Tibial artery (tissue), 4 donors: ENCODE data around the gene FIZ1.

Experiments used
- DNase-seq, 2 donors: peaks; one replicate each; pipeline ENCODE4 v3.0.0-alpha.2; 2019
- H3K27ac ChIP-seq, 2 donors: fragments of 200-600 bp; sonication (generic) in 1 of 2; 1 replicate in 1 of 2; 2 replicates in 1 of 2; pipeline ENCODE4 v1.5.1; 2018 to 2019; ENCODE audit warnings: mild to moderate bottlenecking in 1 of 2
- H3K27me3 ChIP-seq, 2 donors: fragments of 200-600 bp; sonication (generic) in 1 of 2; one replicate each; pipeline versions ENCODE4 v1.5.1 to v1.6.0; 2016 to 2019
- H3K36me3 ChIP-seq, 3 donors: fragments of 200-600 bp; sonication (generic) in 2 of 3; one replicate each; pipeline ENCODE4 v1.5.1; 2016 to 2019; ENCODE audit warnings: mild to moderate bottlenecking in 2 of 3
- H3K4me1 ChIP-seq, 4 donors: fragments of 200-600 bp; sonication (generic) in 2 of 4; 1 replicate in 3 of 4; 2 replicates in 1 of 4; pipeline ENCODE4 v1.5.1; 2016 to 2019
- H3K4me3 ChIP-seq, 2 donors: fragments of 200-600 bp; sonication (generic) in 1 of 2; 1 replicate in 1 of 2; 2 replicates in 1 of 2; pipeline ENCODE4 v1.5.1; 2018 to 2019; ENCODE audit warnings: mild to moderate bottlenecking in 2 of 2
- H3K9me3 ChIP-seq, 3 donors: fragments of 200-600 bp; sonication (generic) in 1 of 3; one replicate each; pipeline ENCODE4 v1.5.1; 2016 to 2019
- intact Hi-C: fragments of 100-400 bp; cut with DNase I; formaldehyde crosslinking; loops from one replicate; pipeline ENCODE4 v1.15.0; 2023; ENCODE audit warnings: low total_unique reads
- TF ChIP-seq, protein P1 (sequence below), 2 experiments: fragments of 200-600 bp in 1 of 2; fragments of 450-650 bp in 1 of 2; IDR thresholded peaks; one replicate each; pipeline ENCODE4 v1.5.1; 2017 to 2019; ENCODE audit warnings: antibody characterized with exemption in 2 of 2, mild to moderate bottlenecking in 1 of 2, moderate library complexity in 1 of 2

The FIZ1 gene

DNA sequence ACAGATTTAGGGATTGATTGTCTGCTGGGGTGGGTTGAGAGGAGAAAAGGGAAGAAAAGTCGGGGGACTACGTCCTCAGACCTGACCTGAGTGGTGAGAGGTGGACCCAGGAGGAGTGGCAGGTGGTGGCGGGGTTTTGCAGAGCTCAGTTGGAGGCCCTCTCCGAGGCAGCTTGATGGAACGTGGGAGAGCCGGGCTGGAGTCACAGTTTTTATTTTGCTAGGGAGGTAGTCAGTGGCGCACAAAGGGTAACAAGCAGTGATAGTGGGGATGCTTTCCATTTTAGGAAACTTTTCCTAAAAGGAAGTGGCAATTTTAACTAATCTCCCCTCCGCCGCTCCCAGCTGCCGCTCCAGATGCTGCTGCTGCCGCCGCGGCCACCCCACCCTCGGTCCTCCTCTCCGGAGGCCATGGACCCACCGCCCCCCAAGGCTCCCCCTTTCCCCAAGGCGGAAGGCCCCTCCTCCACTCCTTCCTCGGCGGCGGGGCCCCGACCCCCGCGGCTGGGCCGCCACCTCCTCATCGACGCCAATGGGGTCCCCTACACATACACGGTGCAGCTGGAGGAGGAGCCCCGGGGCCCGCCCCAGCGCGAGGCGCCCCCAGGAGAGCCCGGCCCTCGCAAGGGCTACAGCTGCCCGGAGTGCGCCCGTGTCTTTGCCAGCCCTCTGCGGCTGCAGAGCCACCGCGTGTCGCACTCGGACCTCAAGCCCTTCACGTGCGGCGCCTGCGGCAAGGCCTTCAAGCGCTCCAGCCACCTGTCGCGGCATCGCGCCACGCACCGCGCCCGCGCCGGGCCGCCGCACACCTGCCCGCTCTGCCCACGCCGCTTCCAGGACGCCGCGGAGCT lies 43.1 kb upstream of the FIZ1 start:
- TF ChIP-seq, protein P1, sequence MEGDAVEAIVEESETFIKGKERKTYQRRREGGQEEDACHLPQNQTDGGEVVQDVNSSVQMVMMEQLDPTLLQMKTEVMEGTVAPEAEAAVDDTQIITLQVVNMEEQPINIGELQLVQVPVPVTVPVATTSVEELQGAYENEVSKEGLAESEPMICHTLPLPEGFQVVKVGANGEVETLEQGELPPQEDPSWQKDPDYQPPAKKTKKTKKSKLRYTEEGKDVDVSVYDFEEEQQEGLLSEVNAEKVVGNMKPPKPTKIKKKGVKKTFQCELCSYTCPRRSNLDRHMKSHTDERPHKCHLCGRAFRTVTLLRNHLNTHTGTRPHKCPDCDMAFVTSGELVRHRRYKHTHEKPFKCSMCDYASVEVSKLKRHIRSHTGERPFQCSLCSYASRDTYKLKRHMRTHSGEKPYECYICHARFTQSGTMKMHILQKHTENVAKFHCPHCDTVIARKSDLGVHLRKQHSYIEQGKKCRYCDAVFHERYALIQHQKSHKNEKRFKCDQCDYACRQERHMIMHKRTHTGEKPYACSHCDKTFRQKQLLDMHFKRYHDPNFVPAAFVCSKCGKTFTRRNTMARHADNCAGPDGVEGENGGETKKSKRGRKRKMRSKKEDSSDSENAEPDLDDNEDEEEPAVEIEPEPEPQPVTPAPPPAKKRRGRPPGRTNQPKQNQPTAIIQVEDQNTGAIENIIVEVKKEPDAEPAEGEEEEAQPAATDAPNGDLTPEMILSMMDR (IDR thresholded peaks at IDR 0.05) = no peak
- peak overlapping the region; percentile 86 to 92 for H3K4me3 ChIP-seq
- H3K4me1 ChIP-seq = peaks cover 0 to 77% (median 56%) of the 10 kb centered on the region in 4 donors
- intact Hi-C loops = no loop called here
- H3K9me3 ChIP-seq = no peaks in the 10 kb centered on the region
- H3K27ac ChIP-seq = peak overlapping the region; percentile 92 to 95
- no peaks in the 10 kb centered on the region for H3K27me3 ChIP-seq
- peaks cover 0 to 21% (median 10%) of the 10 kb centered on the region in 3 donors for H3K36me3 ChIP-seq
- no peak for DNase-seq

DNA sequence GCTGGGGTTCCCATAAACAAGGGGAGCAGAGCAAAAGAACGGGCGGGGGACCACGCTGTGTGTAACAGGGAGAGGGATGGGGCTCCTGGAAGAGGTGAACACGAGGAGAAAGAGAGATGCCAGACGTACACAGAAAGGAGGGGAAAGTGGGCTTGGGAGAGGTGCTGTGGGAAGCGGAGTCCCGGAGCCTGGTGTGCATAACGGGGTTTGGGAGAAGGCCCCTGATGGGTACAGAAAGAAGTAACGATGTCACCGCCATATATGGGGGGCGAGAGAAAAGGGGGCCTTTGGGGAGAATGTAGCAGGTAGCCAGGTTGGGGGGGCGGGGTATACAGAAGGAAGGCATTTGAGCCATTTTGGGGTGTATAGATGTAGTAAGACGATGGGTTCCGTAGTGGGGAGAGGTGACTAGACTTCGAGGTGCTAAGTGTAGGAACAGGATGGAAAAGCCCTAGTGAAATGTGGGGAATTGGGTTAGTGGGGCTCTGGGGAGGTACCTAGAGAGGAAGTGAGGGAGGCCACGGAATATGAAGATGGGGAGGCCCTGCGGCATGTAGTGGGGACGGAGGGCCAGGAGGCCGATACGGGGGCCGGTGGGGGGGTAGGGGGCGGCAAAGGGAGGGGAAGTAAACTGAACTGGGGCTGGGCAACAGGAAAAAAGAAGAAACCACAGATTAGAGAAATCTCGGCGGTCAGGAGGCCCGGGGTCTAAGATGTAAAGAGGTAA lies 42.3 kb upstream of the FIZ1 start:
- DNase-seq = peak in 1 of 2 donors; percentile 29
- intact Hi-C loops = no loop called here
- Histone ChIP-seq H3K36me3 (peaks cover 0 to 21% (median 10%) of the 10 kb centered on the region in 3 donors), H3K27ac (peak overlapping the region; percentile 92 to 95), H3K9me3 (no peaks in the 10 kb centered on the region), H3K27me3 (no peaks in the 10 kb centered on the region), H3K4me1 (peaks cover 2 to 80% (median 59%) of the 10 kb centered on the region in 4 donors), H3K4me3 (peak overlapping the region; percentile 86 to 92)
- TF ChIP-seq, protein P1 (IDR thresholded peaks at IDR 0.05) = no peak

DNA sequence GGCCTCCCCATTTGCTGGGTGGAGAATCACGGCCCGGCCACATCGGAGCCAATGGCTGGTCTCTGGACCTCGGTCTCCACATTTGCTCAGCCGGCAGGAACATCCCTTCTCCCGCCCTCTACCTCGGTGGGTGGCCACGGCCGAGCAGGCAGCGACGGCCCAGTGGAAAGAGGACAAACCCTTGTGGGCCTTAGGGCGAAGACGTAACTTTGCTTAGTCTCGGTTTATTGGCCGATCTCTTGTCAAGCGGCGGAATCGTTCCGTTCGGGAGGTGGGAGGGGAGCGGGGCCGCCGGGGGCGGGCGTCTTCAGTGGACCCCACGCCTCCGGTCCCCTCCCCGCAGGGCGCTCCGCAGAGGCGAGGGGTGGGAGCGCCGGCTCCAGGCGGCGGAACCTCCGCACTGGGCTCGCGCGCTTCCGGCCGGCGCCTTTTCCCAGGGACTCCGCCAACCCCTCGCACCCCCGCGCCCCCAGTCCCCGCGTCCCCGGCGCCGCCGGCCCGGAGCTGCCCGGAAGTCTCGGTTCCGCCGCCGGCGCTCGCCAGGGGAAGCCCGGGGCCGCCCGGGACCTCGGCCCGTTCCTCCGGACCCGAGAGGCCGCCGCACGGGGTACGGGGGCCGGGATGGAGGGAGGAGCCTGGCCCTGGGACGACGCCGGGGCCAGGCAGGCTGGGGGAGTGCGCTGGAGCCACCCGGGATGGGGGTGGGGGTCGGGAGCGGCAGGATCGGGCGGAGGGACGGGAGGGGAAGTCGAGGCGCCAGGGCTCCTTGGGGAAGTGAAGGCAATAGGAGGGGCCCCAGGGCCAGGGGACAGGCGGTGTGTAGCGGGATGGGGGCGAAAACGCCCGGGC lies 41.5 kb upstream of the FIZ1 start, which contains the start of gene ZNF580:
Gene ZNF580, plus strand, starts transcription at position 426 of the 849 bp plus-strand sequence. CDS start 1,507 bp downstream, outside the sequence.
- Histone ChIP-seq H3K4me1 (peaks cover 5 to 88% (median 66%) of the 10 kb centered on the region in 4 donors), H3K36me3 (peaks cover 0 to 19% (median 10%) of the 10 kb centered on the region in 3 donors), H3K4me3 (peak within 1 kb of the TSS; percentile 86 to 92), H3K27ac (peak within 1 kb of the TSS; percentile 92 to 95), H3K9me3 (no peaks in the 10 kb centered on the region), H3K27me3 (no peaks in the 10 kb centered on the region)
- intact Hi-C loops = no loop called here
- TF ChIP-seq, protein P1 (IDR thresholded peaks at IDR 0.05) = no peak
- DNase-seq = peak in 1 of 2 donors; percentile 81

DNA sequence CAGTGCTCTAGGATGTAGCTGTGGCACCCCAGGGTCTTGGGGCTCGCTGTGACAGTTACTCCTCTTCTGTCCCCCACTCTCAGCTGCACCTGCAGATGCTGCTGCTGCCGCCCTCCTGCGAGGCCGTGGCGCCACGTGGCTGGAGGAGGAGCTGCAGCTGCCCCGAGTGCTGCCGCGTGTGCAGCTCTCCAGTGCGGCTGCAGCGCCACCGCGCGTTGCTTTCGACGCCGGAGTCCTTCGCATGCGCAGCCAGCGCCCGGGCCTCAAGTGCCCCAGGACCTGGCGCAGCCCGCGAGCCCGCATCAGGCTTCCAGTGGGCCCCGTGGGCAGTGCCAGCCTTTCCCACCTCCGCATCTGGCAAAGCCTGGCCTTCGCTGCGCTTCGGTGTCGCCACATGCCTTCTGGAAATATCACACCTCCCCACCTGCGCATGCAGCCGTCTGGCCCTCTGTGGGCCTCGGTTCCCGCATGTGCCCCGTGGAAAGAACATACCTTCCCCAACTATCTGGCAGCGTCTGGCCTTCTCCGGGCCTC lies 40.8 kb upstream of the FIZ1 start:
- peak overlapping the region; percentile 86 to 92 for H3K4me3 ChIP-seq
- H3K27me3 ChIP-seq = no peaks in the 10 kb centered on the region
- DNase-seq = peak; percentile 50 to 81
- H3K4me1 ChIP-seq = peaks cover 5 to 88% (median 68%) of the 10 kb centered on the region in 4 donors
- intact Hi-C loops = no loop called here
- H3K9me3 ChIP-seq = no peaks in the 10 kb centered on the region
- TF ChIP-seq, protein P1 (IDR thresholded peaks at IDR 0.05) = peak; percentile 37 to 38
- peak overlapping the region; percentile 92 to 95 for H3K27ac ChIP-seq
- peaks cover 0 to 12% (median 6%) of the 10 kb centered on the region in 3 donors for H3K36me3 ChIP-seq
